GM23338 (cell line): Measurements from ENCODE around the gene BTRC. TPM values are rescaled to one million over a fixed set of nuclear protein-coding genes. Genes with fewer than 3 reads are reported as not detected.

ENCODE experiments used
- ATAC-seq: fragments of 200-7000 bp; cut with Tn5 transposase; 3 replicates; pipeline ENCODE4 v1.9.1; 2020
- DNase-seq: peaks from one replicate; pipeline ENCODE4 v3.0.0-alpha.2; 2015; ENCODE audit warnings: low spot score
- H2AFZ ChIP-seq: fragments of 200-600 bp; sonication (generic); 2 replicates; pipeline ENCODE4 v1.8.0; 2016; ENCODE audit warnings: antibody characterized with exemption, mild to moderate bottlenecking, moderate library complexity
- H3F3A ChIP-seq: fragments of 200-600 bp; sonication (generic); replicated peaks from 2 replicates; pipeline ENCODE4 v1.8.0; 2017; ENCODE audit warnings: antibody characterized with exemption, mixed run types, low read depth
- H3K27ac ChIP-seq: fragments of 200-600 bp; sonication (generic); 2 replicates; pipeline ENCODE4 v1.6.1; 2016; ENCODE audit warnings: low read depth
- H3K27me3 ChIP-seq: fragments of 200-600 bp; sonication (generic); 2 replicates; pipeline ENCODE4 v1.8.0; 2016; ENCODE audit warnings: mild to moderate bottlenecking, mixed run types, moderate library complexity; ENCODE audit not compliant: insufficient read depth
- H3K36me3 ChIP-seq: fragments of 200-600 bp; sonication (generic); 2 replicates; pipeline ENCODE4 v1.8.0; 2016; ENCODE audit warnings: mild to moderate bottlenecking; ENCODE audit not compliant: insufficient read depth
- H3K4me1 ChIP-seq: fragments of 200-600 bp; sonication (generic); 2 replicates; pipeline ENCODE4 v1.8.0; 2016; ENCODE audit warnings: mild to moderate bottlenecking, moderate library complexity; ENCODE audit not compliant: insufficient read depth
- H3K4me2 ChIP-seq: fragments of 200-600 bp; sonication (generic); 2 replicates; pipeline ENCODE4 v1.7.1; 2017; ENCODE audit warnings: mixed run types
- H3K4me3 ChIP-seq: fragments of 200-600 bp; sonication (generic); 2 replicates; pipeline ENCODE4 v1.6.1; 2016; ENCODE audit warnings: mixed run types
- H3K79me2 ChIP-seq: fragments of 200-600 bp; sonication (generic); replicated peaks from 2 replicates; pipeline ENCODE4 v1.8.0; 2017; ENCODE audit warnings: mild to moderate bottlenecking; ENCODE audit not compliant: insufficient read depth
- H3K9me2 ChIP-seq: fragments of 200-600 bp; sonication (generic); 2 replicates; pipeline ENCODE4 v1.8.0; 2017; ENCODE audit not compliant: insufficient read depth
- H4K20me1 ChIP-seq: fragments of 200-600 bp; sonication (generic); replicated peaks from 2 replicates; pipeline ENCODE4 v1.8.0; 2017; ENCODE audit warnings: mild to moderate bottlenecking; ENCODE audit not compliant: insufficient read depth
- H3K27ac Mint-ChIP-seq: 2 replicates; pipeline ENCODE4 v1.8.0; 2020; ENCODE audit warnings: inconsistent platforms, mild to moderate bottlenecking, moderate library complexity, mixed read lengths
- H3K27me3 Mint-ChIP-seq: 3 replicates; pipeline ENCODE4 v1.8.0; 2022; ENCODE audit warnings: low read depth, mild to moderate bottlenecking, moderate library complexity, mixed read lengths, inconsistent platforms; ENCODE audit not compliant: insufficient read depth, poor library complexity
- H3K36me3 Mint-ChIP-seq: 3 replicates; pipeline ENCODE4 v1.8.0; 2021; ENCODE audit warnings: low read depth, mild to moderate bottlenecking, inconsistent platforms, moderate library complexity, mixed read lengths
- H3K4me1 Mint-ChIP-seq: 3 replicates; pipeline ENCODE4 v1.8.0; 2020; ENCODE audit warnings: mild to moderate bottlenecking, inconsistent platforms, mixed read lengths
- H3K4me3 Mint-ChIP-seq: 3 replicates; pipeline ENCODE4 v1.8.0; 2021; ENCODE audit warnings: moderate library complexity, mild to moderate bottlenecking, inconsistent platforms, mixed read lengths
- H3K9me3 Mint-ChIP-seq: 3 replicates; pipeline ENCODE4 v1.8.0; 2020; ENCODE audit warnings: moderate library complexity, mild to moderate bottlenecking, inconsistent platforms, mixed read lengths
- CREB1 ChIP-seq: fragments of 250-450 bp; sonication (Bioruptor Pico); IDR thresholded peaks from 2 replicates; pipeline ENCODE4 v1.5.0; 2020; ENCODE audit warnings: low read depth, mild to moderate bottlenecking, moderate library complexity
- CTCF ChIP-seq, 2 experiments: fragments of 200-600 bp in 1 of 2; sonication (generic) in 1 of 2; conservative IDR thresholded peaks; 2 replicates each; pipeline versions ENCODE4 v1.5.1 to v1.6.1; 2016 to 2017; ENCODE audit warnings: antibody characterized with exemption in 2 of 2, low read depth in 2 of 2, mild to moderate bottlenecking in 2 of 2, moderate library complexity in 1 of 2
- ETS1 ChIP-seq: IDR thresholded peaks from 2 replicates; pipeline ENCODE4 v1.6.1; 2016; ENCODE audit warnings: antibody characterized with exemption
- EZH2 ChIP-seq: fragments of 200-600 bp; sonication (generic); IDR thresholded peaks from one replicate; pipeline ENCODE4 v1.8.0; 2017; ENCODE audit warnings: antibody characterized with exemption, mild to moderate bottlenecking, low read depth; ENCODE audit not compliant: unreplicated experiment
- EZH2phosphoT487 ChIP-seq: fragments of 200-600 bp; sonication (generic); IDR thresholded peaks from one replicate; pipeline ENCODE4 v1.8.1; 2018; ENCODE audit warnings: antibody characterized with exemption; ENCODE audit not compliant: unreplicated experiment
- JUNB ChIP-seq: IDR thresholded peaks from one replicate; pipeline ENCODE4 v1.6.1; 2016; ENCODE audit warnings: antibody characterized with exemption; ENCODE audit not compliant: unreplicated experiment
- NANOG ChIP-seq: IDR thresholded peaks from 2 replicates; pipeline ENCODE4 v1.6.1; 2016; ENCODE audit warnings: antibody characterized with exemption, borderline replicate concordance
- POLR2AphosphoS5 ChIP-seq: IDR thresholded peaks from 2 replicates; pipeline ENCODE4 v1.6.1; 2016; ENCODE audit warnings: antibody characterized with exemption, low read depth
- REST ChIP-seq: IDR thresholded peaks from one replicate; pipeline ENCODE4 v1.6.1; 2018; ENCODE audit warnings: antibody characterized with exemption; ENCODE audit not compliant: unreplicated experiment
- STAT1 ChIP-seq: IDR thresholded peaks from one replicate; pipeline ENCODE4 v1.6.1; 2016; ENCODE audit warnings: antibody characterized with exemption; ENCODE audit not compliant: unreplicated experiment
- ZNF114 ChIP-seq: fragments of 250-450 bp; sonication (Bioruptor Pico); IDR thresholded peaks from 2 replicates; pipeline ENCODE4 v1.5.0; 2020; ENCODE audit warnings: mild to moderate bottlenecking, moderate library complexity
- ZNF331 ChIP-seq: fragments of 250-450 bp; sonication (Bioruptor Pico); IDR thresholded peaks from 2 replicates; pipeline ENCODE4 v1.5.0; 2020; ENCODE audit warnings: low read depth, mild to moderate bottlenecking, moderate library complexity
- ZNF462 ChIP-seq: fragments of 250-450 bp; sonication (Bioruptor Pico); IDR thresholded peaks from 2 replicates; pipeline ENCODE4 v1.5.0; 2020; ENCODE audit warnings: mild to moderate bottlenecking, moderate library complexity
- polyA plus RNA-seq: library from polyadenylated mRNA; unstranded; fragments of >200 nt; fragmentation: Nextera tagmentation; extraction: Ambion mirVana; gene quantifications from 2 replicates; pipeline ENCODE4 v1.2.1, GENCODE V29; 2016
- total RNA-seq: library from RNA; depleted of rRNA; stranded (reverse); fragments of >200 nt; shearing (Covaris generic); gene quantifications from 2 replicates; pipeline ENCODE4 v1.2.3, GENCODE V29; 2014

The BTRC gene
- total and polyA plus RNA-seq, 2 experiments from 2014 or later = 10.0 to 17.5 TPM

GRCh38 chr10:101481256-101481655, 127.3 kb downstream of the BTRC start:
- H3K36me3 ChIP-seq = no peaks in the 10 kb centered on the region
- H3K4me3 ChIP-seq = no peak overlapping the region
- H3F3A ChIP-seq = no peaks in the 10 kb centered on the region
- Mint-ChIP-seq H3K27ac (no peak overlapping the region), H3K4me1 (peaks cover 17% of the 10 kb centered on the region), H3K9me3 (no peaks in the 10 kb centered on the region), H3K36me3 (no peaks in the 10 kb centered on the region), H3K27me3 (peaks cover 5% of the 10 kb centered on the region), H3K4me3 (no peak overlapping the region)
- no peak overlapping the region for H3K4me2 ChIP-seq
- no peaks in the 10 kb centered on the region for H3K9me2 ChIP-seq
- DNase-seq (no peak), ATAC-seq (no peak)
- no peaks in the 10 kb centered on the region for H3K27me3 ChIP-seq
- TF ChIP-seq ETS1 (no peak), POLR2AphosphoS5 (no peak), EZH2 (no peak), CREB1 (CRISPR knock-in tag) (no peak), NANOG (no peak), ZNF331 (CRISPR knock-in tag) (no peak), JUNB (no peak), CTCF (conservative IDR thresholded peaks at IDR 0.05; ENCODE audit: low read depth in 2 of 2) (no peak), EZH2phosphoT487 (no peak), ZNF114 (CRISPR knock-in tag) (no peak), STAT1 (no peak), ZNF462 (CRISPR knock-in tag) (no peak), REST (no peak)
- H4K20me1 ChIP-seq = 0 out of 2 replicates have a peak, but pooled peaks cover 2% of the 10 kb centered on the region
- no peaks in the 10 kb centered on the region for H3K79me2 ChIP-seq
- H3K4me1 ChIP-seq = peaks cover 13% of the 10 kb centered on the region
- no peak overlapping the region for H2AFZ ChIP-seq
- H3K27ac ChIP-seq = no peak overlapping the region
